ENCODE data around the gene MLN.
A peak's percentile ranks its signal among the peaks of the same experiment; 100 is the strongest.

Gene MLN, protein sequence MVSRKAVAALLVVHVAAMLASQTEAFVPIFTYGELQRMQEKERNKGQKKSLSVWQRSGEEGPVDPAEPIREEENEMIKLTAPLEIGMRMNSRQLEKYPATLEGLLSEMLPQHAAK

DNA sequence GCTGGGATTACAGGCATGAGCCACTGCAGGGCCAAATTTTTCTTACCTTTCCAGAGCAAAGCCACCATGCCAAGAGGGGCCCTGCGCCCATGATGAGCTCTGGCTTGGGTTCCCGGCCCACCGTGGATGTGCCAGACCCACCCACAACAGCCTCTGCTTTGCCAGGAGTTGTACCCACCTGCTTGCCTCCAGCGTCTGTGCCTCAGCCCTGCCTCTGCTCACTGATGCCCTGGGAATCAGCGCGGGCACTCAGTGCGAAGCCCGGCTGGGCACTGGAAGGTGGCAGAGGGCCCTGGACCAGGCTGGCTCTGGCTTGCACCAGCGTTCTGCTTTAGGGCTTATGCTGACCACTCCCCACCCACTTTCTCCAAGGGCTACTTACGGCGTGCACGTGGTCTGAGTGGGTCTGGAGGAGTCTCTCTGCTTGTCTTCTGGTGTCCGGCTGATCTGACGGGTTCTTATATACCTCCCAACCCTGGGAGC is at the start of gene MLN:
Gene MLN, minus strand, starts transcription at position 433 of the 483 bp plus-strand sequence. CDS start 2,840 bp downstream, outside the sequence.
- no peak for DNase-seq (ENCODE audit: low read depth)

DNA sequence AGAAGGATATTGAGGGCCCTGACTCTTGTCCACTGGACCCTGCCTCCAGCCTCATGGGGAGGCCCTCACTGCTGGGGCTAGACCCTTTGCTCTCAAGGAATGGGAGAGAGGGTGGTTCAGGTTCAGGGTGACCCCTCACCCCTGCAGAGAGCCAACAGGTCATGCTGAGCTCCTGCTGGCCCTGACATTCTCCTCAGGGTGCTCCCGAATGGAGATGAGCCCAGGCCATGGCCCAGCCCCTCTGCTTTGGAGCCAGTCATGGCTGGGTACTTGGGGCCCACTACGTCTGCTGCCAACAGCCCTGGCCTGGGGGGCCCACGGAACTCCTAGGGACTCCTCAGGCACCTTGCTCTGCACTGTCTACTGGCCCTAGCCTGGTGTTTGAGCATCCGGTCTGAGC is 49.2 kb upstream of the MLN start:
- DNase-seq (ENCODE audit: low read depth), result no peak

DNA sequence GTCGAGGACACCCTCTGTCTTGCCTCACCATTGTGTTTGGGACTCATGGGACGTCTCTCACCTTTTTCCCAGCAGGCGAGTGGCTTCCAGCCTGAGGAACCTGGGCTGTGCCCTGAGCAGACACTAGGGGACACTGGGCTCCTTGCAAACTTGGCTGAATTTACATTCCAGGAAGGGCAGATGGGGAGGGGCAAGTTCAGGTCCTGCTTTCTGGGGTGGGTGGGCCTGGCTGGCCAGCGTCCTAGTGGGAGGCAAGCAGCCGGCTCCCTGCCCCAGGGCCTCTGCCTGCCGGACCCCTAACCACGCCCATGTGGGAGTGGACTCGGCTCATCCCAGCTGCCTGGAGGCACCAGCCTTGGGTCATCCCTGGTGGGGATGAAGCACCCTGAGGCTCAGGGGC is 48.2 kb upstream of the MLN start:
- no peak for DNase-seq (ENCODE audit: low read depth)

DNA sequence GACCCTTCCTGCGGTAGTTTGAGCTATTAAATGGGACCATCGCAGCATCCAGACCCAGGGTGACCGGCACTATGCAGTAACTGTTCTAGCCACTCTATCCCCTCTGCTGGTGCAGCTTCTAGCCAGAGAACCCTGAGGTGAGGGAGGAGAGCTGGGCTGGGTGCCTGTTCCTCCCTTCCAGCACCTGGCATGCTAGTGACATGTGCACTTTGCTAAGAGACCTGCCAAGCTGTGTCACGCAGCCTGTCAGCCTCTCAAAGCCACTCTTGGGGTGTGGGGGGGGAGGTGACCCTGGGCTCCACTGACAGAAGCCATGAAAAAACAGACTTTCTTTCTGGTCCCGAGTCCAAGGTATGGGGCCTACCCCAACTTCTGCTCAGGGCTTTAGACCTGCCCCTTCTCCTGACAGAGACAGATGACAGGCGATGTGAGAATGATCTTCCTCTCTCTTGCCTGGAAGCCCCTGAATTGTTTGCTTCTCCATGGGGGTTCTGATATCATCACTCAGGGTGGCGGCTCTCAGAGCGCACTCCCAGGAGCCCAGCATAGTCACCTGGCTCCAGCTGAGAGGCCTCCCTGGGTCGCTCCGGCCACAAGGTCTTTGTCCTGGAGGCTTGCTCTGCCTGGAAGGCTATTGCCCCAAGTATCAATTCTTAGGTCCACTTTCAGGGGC is 47.2 kb upstream of the MLN start:
- no peak for DNase-seq (ENCODE audit: low read depth)

DNA sequence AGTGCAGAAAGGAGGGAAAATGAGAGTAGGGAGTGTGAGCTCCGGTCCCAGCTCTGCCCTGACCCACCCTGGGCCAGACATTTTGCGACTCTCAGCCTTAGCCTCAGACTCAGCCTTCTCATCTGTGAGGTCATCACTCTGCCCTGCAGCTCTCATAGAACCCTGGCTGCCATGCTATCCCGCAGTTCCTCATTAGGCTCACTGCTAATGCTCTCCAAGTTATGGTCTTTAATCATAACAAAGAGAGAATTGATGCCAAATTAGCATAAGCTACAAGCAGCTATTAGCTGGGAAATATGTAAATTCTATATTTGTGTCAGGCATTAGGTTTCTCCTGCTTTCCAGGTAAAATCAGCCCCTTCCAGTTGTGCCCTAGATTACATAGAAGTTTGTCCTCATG is 46.5 kb upstream of the MLN start:
- DNase-seq (ENCODE audit: low read depth), result no peak

DNA sequence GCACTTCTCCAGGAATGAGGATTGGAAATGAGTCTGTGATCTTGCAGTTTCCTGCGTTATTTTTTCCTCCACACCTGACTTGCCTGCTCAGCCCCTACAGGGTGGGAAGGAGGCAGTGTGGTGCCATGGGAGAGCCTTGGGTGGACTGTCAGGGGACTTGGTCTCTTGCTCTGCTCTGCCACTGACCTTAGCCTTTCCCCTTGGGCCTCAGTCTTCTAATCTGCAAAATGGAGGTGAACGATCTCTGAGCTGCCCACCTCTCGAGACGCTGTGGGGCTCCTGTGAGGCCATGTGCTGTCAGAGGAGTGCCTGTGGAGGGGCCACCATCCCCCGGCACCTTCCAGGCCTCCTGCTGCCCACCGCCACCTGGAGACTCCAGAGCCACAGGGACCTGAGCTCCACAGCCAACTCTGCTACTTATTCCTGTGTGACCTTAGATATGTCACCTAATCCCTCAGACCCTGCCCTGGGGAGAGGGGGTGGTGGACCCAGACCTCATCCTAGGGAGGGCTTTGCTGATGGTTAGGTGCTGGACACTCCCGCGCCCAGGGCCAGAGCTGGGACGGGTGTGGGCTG is 45.8 kb upstream of the MLN start:
- no peak for DNase-seq (ENCODE audit: low read depth)

DNA sequence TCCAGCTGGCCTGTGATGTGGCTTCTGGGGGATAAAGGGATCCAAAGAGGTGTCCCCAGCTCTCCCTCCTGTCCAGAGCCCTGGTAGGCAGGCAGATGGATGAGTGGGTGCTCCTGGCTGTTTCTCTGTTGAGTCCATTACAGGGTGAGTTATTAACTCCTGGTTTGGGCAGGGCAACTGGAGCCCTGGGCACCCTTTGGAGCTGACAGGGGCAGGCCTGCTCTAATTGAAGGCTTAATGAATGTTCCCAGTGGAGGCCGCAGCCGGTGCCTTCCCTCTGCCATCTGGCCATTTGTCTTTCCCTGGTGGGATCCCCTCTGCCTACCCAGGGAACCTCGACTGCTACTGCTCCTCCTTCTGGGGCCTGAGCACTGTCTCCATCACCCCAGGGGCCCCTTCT is 44.7 kb upstream of the MLN start:
- no peak for DNase-seq (ENCODE audit: low read depth)

DNA sequence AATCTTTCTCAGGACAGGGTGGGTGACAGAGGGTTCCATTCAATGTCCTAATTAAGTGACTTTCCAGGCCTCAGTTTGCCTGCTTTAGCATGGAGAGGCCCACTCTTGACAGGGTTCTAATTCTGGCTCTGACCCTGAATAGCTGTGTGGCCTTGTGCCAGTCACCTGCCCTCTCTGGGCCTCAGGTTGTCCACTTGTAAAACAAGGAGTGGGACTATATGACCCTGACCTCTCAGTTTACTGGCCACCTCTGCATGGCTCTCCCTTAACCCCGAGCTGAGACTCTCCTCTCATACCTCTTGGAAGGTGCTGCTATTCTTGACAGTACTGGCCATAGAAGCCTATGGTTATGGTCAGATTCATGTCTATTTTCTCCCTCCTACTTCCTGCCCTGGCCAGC is 44.1 kb upstream of the MLN start:
- DNase-seq (ENCODE audit: low read depth), result no peak

DNA sequence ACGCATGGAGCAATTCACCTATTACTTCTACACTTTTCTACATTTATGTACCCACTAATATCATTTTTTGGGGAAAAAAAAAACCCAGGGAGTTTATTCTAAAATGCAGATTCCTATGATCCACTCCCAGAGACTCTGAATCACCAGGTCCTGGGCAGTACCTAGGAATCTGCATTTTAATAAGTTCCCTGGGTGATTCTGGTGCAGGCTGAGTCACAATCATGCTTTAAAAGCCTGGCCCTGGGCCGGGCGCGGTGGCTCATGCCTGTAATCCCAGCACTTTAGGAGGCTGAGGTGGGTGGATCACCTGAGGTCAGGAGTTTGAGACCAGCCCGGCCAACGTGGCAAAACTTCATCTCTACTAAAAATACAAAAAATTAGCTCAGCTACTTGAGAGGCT is 43.3 kb upstream of the MLN start:
- no peak for DNase-seq (ENCODE audit: low read depth)

DNA sequence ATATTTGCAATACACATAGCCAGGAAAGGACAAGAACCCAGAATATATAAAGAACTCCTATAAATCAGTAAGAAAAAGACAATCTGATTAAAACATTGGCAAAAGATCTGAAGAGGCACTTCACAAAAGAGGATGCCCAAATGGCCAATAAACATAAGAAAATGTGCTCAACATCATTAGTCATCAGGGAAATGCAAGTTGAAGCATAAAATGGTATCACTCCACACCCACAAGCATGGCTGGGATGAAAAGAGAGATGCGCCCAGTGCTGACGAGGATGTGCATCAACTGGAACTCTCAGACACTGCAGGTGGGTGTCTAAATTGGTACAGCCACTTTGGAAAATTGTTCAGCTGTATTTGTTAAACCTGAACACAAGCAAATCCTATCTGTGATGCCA is 42.4 kb upstream of the MLN start:
- no peak for DNase-seq (ENCODE audit: low read depth)

DNA sequence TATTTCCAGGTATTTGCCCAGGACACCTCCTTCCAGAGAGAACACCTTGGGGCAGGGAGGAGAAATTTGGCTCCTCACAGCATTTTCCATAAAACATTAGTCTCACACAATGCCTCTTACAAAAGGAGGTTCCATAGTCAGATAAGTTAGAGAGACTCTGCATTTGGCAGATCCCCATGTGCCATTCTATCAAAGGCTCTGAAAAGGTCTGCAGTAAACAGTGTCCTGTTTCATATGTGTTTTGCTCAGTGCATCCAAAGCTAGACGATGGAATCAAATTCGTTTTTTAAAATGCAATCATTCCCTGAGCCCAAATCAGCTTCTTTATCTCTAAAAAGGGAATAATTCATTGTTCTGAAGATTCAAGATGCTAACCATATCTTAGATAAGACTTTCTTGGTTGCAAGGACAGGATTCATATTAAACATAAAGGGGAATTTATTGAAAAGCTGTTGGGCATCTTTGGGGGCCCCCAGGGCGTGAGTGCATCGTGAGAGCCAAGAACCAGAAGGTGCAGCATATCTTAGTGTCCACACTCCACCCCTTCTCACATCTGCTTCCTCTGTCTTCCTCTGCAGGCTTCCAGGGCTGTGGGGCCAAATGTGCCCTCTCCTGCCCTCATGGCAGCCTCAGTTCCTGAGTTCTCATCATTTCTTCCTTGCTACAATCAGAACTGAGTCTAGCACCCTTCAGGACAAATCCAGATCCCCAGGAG is 41.4 kb upstream of the MLN start:
- DNase-seq (ENCODE audit: low read depth), result no peak

DNA sequence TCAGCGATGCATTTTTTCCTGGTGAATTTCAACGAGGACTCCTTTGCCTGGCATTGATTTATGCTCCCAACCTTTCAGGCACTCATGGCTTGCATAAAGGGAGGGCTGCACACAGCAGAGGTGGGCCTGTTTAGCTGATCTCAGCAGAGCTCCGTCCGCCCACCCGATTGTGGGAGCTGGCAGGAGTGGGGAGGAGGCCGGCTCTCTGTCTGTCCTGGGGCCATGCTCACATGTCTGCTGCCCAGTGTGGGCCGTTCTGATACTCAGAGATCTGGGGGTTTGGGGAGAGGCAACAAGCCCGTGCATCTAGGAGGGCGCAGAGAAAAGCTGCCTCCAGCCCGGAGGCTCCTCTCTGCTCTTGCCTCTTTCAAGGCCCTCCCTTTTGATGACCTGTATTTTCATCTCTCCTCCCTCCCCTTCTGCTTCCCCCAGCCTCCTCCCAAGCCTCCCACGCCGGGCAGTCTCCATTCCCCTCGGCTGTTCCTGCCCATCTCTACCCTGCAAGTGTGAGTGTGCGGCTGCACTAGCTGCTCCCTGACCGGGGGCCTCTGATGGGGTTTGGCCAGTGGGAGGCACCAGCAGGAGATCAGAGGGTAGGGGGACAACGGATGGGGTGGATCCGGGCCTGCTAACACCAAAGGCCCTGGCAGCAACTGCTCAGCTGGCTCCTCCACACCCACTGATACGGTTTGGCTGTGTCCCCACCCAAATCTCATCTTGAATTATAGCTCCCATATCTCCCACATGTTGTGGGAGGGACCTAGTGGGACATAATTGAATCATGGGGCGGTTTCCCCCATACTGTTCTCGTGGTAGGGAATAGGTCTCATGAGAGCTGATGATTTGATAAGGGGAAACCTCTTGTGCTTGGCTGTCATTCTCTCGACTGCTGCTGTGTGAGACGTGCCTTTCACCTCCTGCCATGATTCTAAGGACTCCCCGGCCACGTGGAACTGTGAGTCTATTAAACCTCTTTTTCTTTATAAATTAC is 39.6 kb upstream of the MLN start:
- no peak for DNase-seq (ENCODE audit: low read depth)

DNA sequence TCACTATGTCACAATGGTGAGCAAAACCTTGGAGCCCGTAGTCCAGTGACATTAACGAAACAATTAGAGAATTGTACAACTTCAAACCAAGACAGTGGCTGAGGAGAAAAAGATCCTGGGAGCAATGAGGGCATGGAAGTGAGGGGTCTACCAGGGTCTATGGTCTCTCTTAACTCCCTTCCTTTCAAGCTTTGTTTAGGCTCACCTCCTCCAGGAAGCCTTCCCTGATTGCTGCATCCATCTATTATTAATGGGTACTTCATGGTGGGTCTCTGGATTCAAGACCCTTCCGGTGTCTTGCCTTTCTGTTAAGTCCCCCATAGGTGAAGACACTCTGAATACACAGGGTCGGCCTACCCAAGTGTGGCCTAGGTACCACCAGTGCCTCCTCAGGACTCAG is 38.1 kb upstream of the MLN start:
- no peak for DNase-seq (ENCODE audit: low read depth)

DNA sequence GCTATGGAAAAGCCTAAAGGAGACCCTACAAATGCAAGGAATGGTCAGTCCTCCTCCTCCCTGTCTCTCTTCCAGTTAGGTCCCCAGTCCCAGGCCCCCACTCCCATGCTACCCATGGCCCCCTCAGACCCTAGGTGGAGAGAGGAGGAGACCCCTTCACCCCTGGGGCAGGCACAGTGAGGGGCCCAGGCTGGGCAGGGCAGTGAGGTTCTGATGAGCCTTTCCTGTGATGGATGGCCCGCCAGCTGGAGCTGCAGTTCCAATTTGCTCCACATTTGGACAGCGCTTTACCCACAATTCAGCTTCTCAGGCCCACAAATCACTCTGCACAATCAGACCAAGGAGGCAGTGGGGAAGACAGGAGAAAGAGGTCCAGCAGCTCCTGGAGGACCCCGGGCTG is 37.3 kb upstream of the MLN start:
- DNase-seq (ENCODE audit: low read depth), result no peak

DNA sequence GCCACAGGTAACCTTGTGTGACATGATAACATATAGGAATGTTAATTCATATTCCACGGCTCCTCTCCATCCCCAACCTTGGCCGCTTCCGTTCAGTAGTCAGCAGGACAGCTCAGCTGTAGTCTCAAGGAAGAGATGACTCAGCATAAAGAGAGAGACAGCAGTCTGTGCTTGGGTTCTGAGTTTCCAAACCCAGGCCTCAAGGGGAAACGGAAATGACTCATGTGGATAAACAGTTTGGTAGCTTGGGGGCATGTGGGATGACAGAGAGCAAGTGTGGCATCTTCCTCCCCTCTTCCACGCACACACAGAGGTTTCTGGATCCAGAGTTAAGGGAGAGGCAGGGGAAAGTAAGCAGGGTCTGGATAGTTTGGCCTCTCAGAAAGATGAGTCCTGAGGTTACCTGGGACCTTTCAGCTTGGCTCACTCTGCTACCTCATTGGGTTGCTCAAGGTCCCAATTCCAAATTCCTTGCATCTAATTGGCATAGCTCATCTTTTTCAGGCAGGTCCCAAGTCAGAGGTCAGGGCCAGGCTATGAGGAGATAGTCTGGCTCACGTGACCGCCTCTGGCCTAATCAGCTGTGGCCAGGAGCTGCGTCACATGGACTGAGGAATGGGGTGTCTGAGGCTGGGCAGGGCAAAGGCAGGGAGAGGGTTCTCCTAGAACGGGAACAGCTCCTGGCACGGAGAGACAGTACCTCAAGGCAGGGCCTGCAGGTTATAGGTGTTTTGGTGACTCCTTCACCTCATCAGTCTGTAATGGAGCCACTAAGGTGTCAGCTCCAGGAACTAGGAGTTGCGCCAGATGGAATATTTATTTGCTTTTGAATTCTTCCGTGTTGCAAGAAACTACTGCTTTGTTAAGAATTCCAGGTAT is 36.5 kb upstream of the MLN start:
- DNase-seq (ENCODE audit: low read depth), result peak; percentile 13

DNA sequence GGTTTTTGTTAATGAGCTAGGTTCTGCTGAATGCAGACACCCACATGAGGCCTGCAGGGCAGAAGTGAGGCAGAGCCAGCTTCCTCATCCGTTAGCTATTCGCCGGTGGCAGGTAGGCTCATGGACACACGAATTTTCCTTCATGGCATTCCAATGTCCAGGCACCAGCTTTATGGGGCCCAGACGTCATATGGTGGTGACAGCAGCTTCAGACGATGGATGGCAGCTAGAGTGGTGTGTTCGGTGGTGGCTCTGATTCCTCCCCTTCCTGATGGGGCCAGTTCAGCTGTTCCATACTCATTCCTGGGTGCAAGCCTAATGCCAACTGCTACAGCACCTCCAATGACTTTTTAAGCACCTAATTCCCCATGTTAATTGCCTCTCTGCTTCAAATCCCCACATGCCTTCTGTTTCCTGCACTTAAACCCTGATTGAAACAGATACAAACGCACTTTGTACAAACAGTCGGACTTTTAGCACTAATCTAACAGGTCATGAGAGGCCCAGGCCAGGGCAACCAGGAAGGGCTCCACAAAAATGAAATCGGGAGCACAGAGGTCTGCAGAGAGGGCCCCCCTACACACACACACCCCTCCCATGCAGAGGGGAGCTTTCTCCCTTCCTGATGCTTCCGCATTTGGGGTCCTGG is 35.7 kb upstream of the MLN start:
- DNase-seq (ENCODE audit: low read depth), result no peak

DNA sequence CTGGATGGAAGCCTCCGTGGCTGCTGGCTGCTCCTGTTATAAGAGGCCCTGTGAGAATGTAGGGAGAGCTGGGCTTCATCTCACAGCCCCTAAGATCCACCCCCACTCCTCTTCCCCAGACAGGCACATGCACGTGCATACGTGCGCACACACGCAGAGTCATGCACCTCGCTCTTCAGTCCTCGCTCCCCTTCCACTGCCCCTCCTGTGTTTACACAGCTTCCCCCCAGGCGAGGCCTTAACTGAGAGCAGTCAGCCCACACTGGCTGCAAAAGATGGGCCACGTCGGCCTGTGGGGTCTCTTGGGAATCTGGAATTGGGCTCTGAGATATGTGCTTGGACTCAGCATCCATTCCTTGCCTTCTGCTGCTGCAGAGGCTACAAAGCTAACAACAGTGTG is 35.2 kb upstream of the MLN start:
- DNase-seq (ENCODE audit: low read depth), result no peak

DNA sequence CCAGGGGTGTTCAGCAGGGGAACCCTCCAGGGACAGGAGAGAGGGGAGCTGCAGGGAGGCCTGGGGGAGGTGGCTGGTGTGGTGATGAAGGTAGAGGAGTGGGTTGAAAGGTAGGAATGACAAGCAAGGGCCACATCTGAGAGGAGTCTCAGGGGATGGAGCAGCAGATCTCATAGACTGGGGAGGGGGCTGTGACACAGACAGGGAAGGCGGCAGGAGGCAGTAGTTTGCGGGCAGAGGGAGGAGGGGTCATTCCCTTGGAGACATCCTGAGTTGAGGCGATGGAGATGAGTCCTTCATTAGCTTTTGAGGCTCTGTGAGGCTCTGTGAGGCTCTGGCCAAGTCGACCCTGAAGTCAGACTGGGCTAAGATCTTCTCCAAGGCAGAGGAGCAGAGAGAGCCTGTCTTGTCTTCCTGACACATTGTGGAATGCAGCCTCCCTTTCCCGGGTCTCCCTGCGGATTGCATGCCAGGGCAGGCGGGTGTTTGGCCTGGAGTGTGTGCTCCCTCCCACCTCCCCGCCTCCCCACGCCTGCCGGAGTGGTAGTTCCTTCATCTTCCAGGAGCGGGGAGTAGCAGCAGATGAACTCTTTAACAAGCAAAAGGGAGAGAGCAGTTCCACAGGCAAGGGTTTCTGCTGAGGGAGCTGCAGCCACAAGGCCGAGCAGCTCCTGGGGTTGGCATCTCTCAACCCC is 34.3 kb upstream of the MLN start:
- DNase-seq (ENCODE audit: low read depth), result no peak

DNA sequence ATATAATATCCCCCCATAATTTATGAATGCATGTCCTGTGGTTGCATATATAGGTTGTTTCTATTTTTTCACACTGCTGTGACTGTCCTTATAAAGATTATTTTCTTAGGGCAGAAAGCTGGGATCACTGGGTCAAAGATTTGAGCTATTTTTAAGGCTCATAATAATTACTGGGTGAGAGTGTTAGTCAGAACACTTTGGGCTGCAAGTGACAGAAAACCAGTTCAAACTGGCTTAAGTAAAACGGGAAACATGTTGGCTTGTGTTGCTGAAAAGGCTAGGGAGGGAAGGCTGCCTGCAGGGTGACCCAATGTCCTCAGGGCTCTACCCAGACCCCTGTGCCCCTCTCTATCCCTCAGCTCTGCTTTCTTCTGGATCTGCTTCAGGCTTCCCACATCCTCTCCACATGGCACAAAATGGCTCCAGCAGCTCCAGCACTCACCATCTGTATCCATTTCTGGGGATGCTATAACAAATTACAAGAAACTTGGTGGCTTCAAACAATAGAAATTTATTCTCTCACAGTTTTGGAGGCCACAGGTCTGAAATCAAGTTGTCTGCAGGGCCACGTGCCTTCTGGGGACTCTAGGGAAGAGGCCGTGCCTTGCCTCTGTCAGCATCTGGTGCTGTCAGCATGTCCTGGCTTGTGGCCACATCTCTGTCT is 33.1 kb upstream of the MLN start:
- DNase-seq (ENCODE audit: low read depth), result no peak

Data from activated T-helper 1 cell treated with Interleukin-2 at 50 U/mL for 16 hours (primary cell).